Fibroblast of lung (primary cell): ENCODE data around the gene UTF1. TPM values are rescaled to one million over a fixed set of nuclear protein-coding genes. Genes with fewer than 3 reads are reported as not detected.
A peak's percentile ranks its signal among the peaks of the same experiment; 100 is the strongest.

Source experiments
- DNase-seq, 2 donors: peaks; one replicate each; pipeline versions ENCODE4 v3.0.0 to v3.0.0-alpha.2; 2010; ENCODE audit warnings: low read depth in 2 of 2
- H2AFZ ChIP-seq: 2 replicates; pipeline ENCODE4 v1.5.1; 2012; ENCODE audit warnings: low read length, control low read depth, inconsistent platforms
- H3K27ac ChIP-seq: 2 replicates; pipeline ENCODE4 v1.5.1; 2011; ENCODE audit warnings: low read length, control low read depth; ENCODE audit not compliant: insufficient read depth
- H3K27me3 ChIP-seq: 2 replicates; pipeline ENCODE4 v1.5.1; 2011; ENCODE audit warnings: mild to moderate bottlenecking, low read length; ENCODE audit not compliant: control insufficient read depth, insufficient read depth
- H3K36me3 ChIP-seq: 2 replicates; pipeline ENCODE4 v1.5.1; 2011; ENCODE audit warnings: low read length; ENCODE audit not compliant: control insufficient read depth, insufficient read depth
- H3K4me1 ChIP-seq: 2 replicates; pipeline ENCODE4 v1.5.1; 2011; ENCODE audit warnings: low read length; ENCODE audit not compliant: control insufficient read depth, insufficient read depth; ENCODE audit errors: extremely low read depth
- H3K4me2 ChIP-seq: 2 replicates; pipeline ENCODE4 v1.5.1; 2011; ENCODE audit warnings: low read length, control low read depth; ENCODE audit not compliant: insufficient read depth; ENCODE audit errors: extremely low read depth
- H3K4me3 ChIP-seq, 4 experiments: fragments of 200-600 bp in 1 of 4; sonication (generic) in 1 of 4; replicated peaks in 1 of 4; 2 replicates each; pipeline ENCODE4 v1.5.1; 2011 to 2016; ENCODE audit warnings: low read length in 4 of 4, low read depth in 3 of 4, mild to moderate bottlenecking in 3 of 4, control low read depth in 2 of 4, inconsistent platforms in 1 of 4, mixed read lengths in 1 of 4; ENCODE audit not compliant: insufficient read depth in 1 of 4; ENCODE audit errors: control extremely low read depth in 1 of 4
- H3K79me2 ChIP-seq: 2 replicates; pipeline ENCODE4 v1.5.1; 2012; ENCODE audit warnings: mild to moderate bottlenecking, low read length, inconsistent platforms; ENCODE audit not compliant: control insufficient read depth, insufficient read depth
- H3K9ac ChIP-seq: 2 replicates; pipeline ENCODE4 v1.5.1; 2011; ENCODE audit warnings: mild to moderate bottlenecking, low read length, control low read depth; ENCODE audit not compliant: insufficient read depth
- H3K9me3 ChIP-seq: 2 replicates; pipeline ENCODE4 v1.5.1; 2012; ENCODE audit warnings: low read depth, low read length; ENCODE audit not compliant: control insufficient read depth, insufficient read depth
- H4K20me1 ChIP-seq: 2 replicates; pipeline ENCODE4 v1.5.1; 2011; ENCODE audit warnings: low read length; ENCODE audit not compliant: control insufficient read depth, insufficient read depth; ENCODE audit errors: extremely low read depth
- EZH2 ChIP-seq: IDR thresholded peaks from 2 replicates; pipeline ENCODE4 v1.5.1; 2012; ENCODE audit warnings: low read length, control low read depth, mild to moderate bottlenecking; ENCODE audit errors: missing control alignments
- polyA plus RNA-seq, 2 donors: library from polyadenylated mRNA; depleted of rRNA in 1 of 2; stranded (reverse) in 1 of 2; unstranded in 1 of 2; fragments of >200 nt; gene quantifications; 2 replicates each; pipeline ENCODE4 v1.2.1, GENCODE V29; 2011 to 2012; ENCODE audit warnings: missing spikeins in 1 of 2
- total RNA-seq: library from RNA; depleted of rRNA; stranded (reverse); fragments of >200 nt; gene quantifications from 2 replicates; pipeline ENCODE4 v1.2.1, GENCODE V29; 2014
- TF ChIP-seq, protein P1 (sequence below), 2 donors: IDR thresholded peaks in 1 of 2; conservative IDR thresholded peaks in 1 of 2; 1 replicate in 1 of 2; 2 replicates in 1 of 2; pipeline ENCODE4 v1.5.1; 2011 to 2012; ENCODE audit warnings: low read length in 2 of 2, control low read depth in 1 of 2, inconsistent platforms in 1 of 2, low read depth in 1 of 2, mild to moderate bottlenecking in 1 of 2

UTF1 gene
- total and polyA plus RNA-seq, 2 donors (not counting 1 experiment from before 2014, with no cell fraction given), result not detected

DNA sequence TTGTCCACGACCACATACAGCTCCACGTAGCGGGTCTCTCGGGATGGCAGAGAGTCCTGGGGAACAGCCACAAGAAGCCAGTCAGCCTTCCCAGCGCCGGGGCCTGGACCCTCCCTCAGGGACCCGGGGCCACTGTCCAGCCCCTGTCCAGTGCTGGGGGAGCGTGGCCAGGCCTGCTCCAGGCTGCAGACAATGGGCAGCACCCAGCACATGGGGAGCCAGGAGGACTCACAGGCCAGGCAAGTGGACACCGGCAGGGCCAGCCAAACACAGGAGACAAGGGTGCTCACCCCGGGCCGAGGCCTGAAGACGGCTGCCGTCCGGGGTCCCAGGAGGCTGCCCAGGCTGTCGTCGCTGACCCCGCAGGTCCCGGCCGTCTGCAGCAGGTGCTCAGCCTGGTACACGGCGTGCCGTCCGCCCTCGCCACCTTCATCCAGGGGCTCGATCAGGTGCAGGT lies 43.0 kb downstream of the UTF1 start:
- no peaks in the 10 kb centered on the region for H3K36me3 ChIP-seq
- H3K79me2 ChIP-seq, result no peaks in the 10 kb centered on the region
- no peak overlapping the region for H3K4me3 ChIP-seq
- H3K4me2 ChIP-seq, result no peak overlapping the region
- no peak overlapping the region for H2AFZ ChIP-seq
- H3K9ac ChIP-seq, result no peak overlapping the region
- no peak overlapping the region for H3K27ac ChIP-seq
- no peaks in the 10 kb centered on the region for H3K9me3 ChIP-seq
- DNase-seq, result no peak
- H4K20me1 ChIP-seq, result no peaks in the 10 kb centered on the region
- H3K27me3 ChIP-seq, result no peaks in the 10 kb centered on the region
- H3K4me1 ChIP-seq, result peaks cover 3% of the 10 kb centered on the region
- TF ChIP-seq, protein P1, sequence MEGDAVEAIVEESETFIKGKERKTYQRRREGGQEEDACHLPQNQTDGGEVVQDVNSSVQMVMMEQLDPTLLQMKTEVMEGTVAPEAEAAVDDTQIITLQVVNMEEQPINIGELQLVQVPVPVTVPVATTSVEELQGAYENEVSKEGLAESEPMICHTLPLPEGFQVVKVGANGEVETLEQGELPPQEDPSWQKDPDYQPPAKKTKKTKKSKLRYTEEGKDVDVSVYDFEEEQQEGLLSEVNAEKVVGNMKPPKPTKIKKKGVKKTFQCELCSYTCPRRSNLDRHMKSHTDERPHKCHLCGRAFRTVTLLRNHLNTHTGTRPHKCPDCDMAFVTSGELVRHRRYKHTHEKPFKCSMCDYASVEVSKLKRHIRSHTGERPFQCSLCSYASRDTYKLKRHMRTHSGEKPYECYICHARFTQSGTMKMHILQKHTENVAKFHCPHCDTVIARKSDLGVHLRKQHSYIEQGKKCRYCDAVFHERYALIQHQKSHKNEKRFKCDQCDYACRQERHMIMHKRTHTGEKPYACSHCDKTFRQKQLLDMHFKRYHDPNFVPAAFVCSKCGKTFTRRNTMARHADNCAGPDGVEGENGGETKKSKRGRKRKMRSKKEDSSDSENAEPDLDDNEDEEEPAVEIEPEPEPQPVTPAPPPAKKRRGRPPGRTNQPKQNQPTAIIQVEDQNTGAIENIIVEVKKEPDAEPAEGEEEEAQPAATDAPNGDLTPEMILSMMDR (conservative IDR thresholded peaks at IDR 0.05 in 1 of 2, IDR thresholded peaks at IDR 0.05 in 1 of 2; ENCODE audit: low read depth in 1 of 2, low read length in 2 of 2), result no peak
- no peak for TF ChIP-seq EZH2

DNA sequence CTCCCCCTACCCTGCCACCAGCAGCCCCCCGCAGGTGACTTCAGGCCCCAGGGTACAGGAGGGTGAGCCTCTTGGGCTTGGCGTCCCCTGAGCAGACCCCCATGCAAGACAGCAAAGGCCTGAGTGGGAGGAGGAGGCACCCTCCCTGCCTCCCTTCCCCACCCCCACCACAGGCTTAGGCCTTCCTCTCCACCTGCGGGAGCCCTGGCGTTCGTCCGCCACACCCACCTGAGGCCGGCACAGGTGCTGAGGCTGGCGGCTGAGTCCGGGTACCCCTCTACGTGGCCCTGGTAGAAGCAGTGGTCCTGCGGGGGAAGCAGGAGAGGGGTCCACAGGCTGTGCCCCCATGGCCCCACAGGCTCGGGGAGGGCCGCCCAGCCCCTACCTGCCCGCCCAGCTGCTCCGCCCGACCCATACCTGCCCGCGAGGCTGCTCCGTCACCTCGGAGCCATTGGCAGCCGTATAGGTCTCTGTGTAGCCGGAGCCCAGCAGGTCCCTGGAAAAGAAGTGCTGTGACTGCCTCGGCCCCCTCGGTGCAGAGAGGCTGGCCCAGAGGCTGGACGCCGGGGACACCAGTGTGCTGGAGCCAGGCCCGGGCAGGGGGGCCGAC lies 43.6 kb downstream of the UTF1 start:
- Histone ChIP-seq H3K4me1 (peaks cover 6% of the 10 kb centered on the region), H3K36me3 (no peaks in the 10 kb centered on the region), H4K20me1 (no peaks in the 10 kb centered on the region), H3K27me3 (no peaks in the 10 kb centered on the region), H3K79me2 (no peaks in the 10 kb centered on the region), H2AFZ (no peak overlapping the region), H3K4me2 (no peak overlapping the region), H3K9ac (no peak overlapping the region), H3K9me3 (no peaks in the 10 kb centered on the region), H3K4me3 (no peak overlapping the region), H3K27ac (no peak overlapping the region)
- no peak for DNase-seq
- TF ChIP-seq EZH2, result no peak
- TF ChIP-seq, protein P1 (conservative IDR thresholded peaks at IDR 0.05 in 1 of 2, IDR thresholded peaks at IDR 0.05 in 1 of 2; ENCODE audit: low read depth in 1 of 2, low read length in 2 of 2), result no peak

DNA sequence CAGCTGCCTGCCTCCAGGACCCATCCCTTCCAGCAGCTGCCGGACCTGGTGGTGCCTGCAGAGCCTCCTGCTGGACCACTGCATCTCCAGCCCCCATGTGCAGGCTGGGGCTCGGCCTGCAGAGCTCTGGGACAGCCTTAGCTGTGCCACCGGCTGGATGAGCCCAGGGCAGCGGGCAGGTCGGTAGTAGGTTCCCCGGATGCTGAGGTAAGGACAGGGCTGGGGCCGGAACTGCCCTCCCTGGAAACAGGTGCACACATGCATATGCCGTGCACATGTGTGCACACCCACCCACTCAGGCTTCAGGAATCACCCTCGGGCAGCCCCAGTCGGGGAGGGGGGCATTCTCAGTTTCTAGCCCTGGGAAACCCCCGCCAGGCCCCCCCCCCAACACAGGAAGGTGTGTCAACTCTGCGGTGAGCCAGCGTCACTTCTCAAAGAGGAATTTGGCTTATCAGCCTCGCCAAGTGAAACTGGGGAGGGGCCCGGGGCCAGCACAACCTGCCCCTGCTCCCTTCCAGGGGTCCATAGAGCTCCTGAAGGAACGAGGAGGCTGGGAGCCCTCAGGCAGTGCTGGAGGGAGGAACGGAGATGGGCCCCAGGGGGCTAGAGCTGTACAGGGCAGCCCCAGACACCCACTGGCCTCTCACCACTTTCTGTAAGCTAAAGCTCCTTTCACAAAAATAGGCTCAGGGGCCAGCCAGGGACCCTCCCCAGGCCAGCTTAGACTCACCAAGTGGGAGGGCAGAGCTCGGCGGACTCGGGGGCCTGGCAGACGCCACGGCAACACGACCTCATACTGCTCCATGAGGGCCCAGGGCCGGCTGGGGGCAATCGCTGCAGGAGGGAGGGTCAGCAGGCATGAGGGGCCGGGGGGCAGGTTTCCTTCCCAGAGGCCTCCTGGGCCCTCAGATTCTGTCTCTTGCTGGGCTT lies 45.0 kb downstream of the UTF1 start:
- peak in 1 of 2 donors; percentile 16 for DNase-seq
- no peak overlapping the region for H3K27ac ChIP-seq

More for the DNA sequence above, 45.0 kb downstream of the UTF1 start:
- H3K4me2 ChIP-seq, result no peak overlapping the region
- H2AFZ ChIP-seq, result no peak overlapping the region
- no peaks in the 10 kb centered on the region for H3K9me3 ChIP-seq
- no peak overlapping the region for H3K4me3 ChIP-seq
- H3K27me3 ChIP-seq, result no peaks in the 10 kb centered on the region
- TF ChIP-seq, protein P1 (conservative IDR thresholded peaks at IDR 0.05 in 1 of 2, IDR thresholded peaks at IDR 0.05 in 1 of 2; ENCODE audit: low read depth in 1 of 2, low read length in 2 of 2), result no peak
- no peak for TF ChIP-seq EZH2
- peaks cover 6% of the 10 kb centered on the region for H3K36me3 ChIP-seq
- no peaks in the 10 kb centered on the region for H3K79me2 ChIP-seq
- peaks cover 6% of the 10 kb centered on the region for H3K4me1 ChIP-seq
- no peaks in the 10 kb centered on the region for H4K20me1 ChIP-seq
- H3K9ac ChIP-seq, result no peak overlapping the region
